GM23338 (cell line): ENCODE measurements around the gene JOSD1. TPM values are rescaled to one million over a fixed set of nuclear protein-coding genes. Genes with fewer than 3 reads are reported as not detected.

Experiments
- ATAC-seq: fragments of 200-7000 bp; cut with Tn5 transposase; 3 replicates; pipeline ENCODE4 v1.9.1; 2020
- DNase-seq: peaks from one replicate; pipeline ENCODE4 v3.0.0-alpha.2; 2015; ENCODE audit warnings: low spot score
- H2AFZ ChIP-seq: fragments of 200-600 bp; sonication (generic); 2 replicates; pipeline ENCODE4 v1.8.0; 2016; ENCODE audit warnings: antibody characterized with exemption, mild to moderate bottlenecking, moderate library complexity
- H3F3A ChIP-seq: fragments of 200-600 bp; sonication (generic); replicated peaks from 2 replicates; pipeline ENCODE4 v1.8.0; 2017; ENCODE audit warnings: antibody characterized with exemption, mixed run types, low read depth
- H3K27ac ChIP-seq: fragments of 200-600 bp; sonication (generic); 2 replicates; pipeline ENCODE4 v1.6.1; 2016; ENCODE audit warnings: low read depth
- H3K27me3 ChIP-seq: fragments of 200-600 bp; sonication (generic); 2 replicates; pipeline ENCODE4 v1.8.0; 2016; ENCODE audit warnings: mild to moderate bottlenecking, mixed run types, moderate library complexity; ENCODE audit not compliant: insufficient read depth
- H3K36me3 ChIP-seq: fragments of 200-600 bp; sonication (generic); 2 replicates; pipeline ENCODE4 v1.8.0; 2016; ENCODE audit warnings: mild to moderate bottlenecking; ENCODE audit not compliant: insufficient read depth
- H3K4me1 ChIP-seq: fragments of 200-600 bp; sonication (generic); 2 replicates; pipeline ENCODE4 v1.8.0; 2016; ENCODE audit warnings: mild to moderate bottlenecking, moderate library complexity; ENCODE audit not compliant: insufficient read depth
- H3K4me2 ChIP-seq: fragments of 200-600 bp; sonication (generic); 2 replicates; pipeline ENCODE4 v1.7.1; 2017; ENCODE audit warnings: mixed run types
- H3K4me3 ChIP-seq: fragments of 200-600 bp; sonication (generic); 2 replicates; pipeline ENCODE4 v1.6.1; 2016; ENCODE audit warnings: mixed run types
- H3K79me2 ChIP-seq: fragments of 200-600 bp; sonication (generic); replicated peaks from 2 replicates; pipeline ENCODE4 v1.8.0; 2017; ENCODE audit warnings: mild to moderate bottlenecking; ENCODE audit not compliant: insufficient read depth
- H3K9me2 ChIP-seq: fragments of 200-600 bp; sonication (generic); 2 replicates; pipeline ENCODE4 v1.8.0; 2017; ENCODE audit not compliant: insufficient read depth
- H4K20me1 ChIP-seq: fragments of 200-600 bp; sonication (generic); replicated peaks from 2 replicates; pipeline ENCODE4 v1.8.0; 2017; ENCODE audit warnings: mild to moderate bottlenecking; ENCODE audit not compliant: insufficient read depth
- H3K27ac Mint-ChIP-seq: 2 replicates; pipeline ENCODE4 v1.8.0; 2020; ENCODE audit warnings: inconsistent platforms, mild to moderate bottlenecking, moderate library complexity, mixed read lengths
- H3K27me3 Mint-ChIP-seq: 3 replicates; pipeline ENCODE4 v1.8.0; 2022; ENCODE audit warnings: low read depth, mild to moderate bottlenecking, moderate library complexity, mixed read lengths, inconsistent platforms; ENCODE audit not compliant: insufficient read depth, poor library complexity
- H3K36me3 Mint-ChIP-seq: 3 replicates; pipeline ENCODE4 v1.8.0; 2021; ENCODE audit warnings: low read depth, mild to moderate bottlenecking, inconsistent platforms, moderate library complexity, mixed read lengths
- H3K4me1 Mint-ChIP-seq: 3 replicates; pipeline ENCODE4 v1.8.0; 2020; ENCODE audit warnings: mild to moderate bottlenecking, inconsistent platforms, mixed read lengths
- H3K4me3 Mint-ChIP-seq: 3 replicates; pipeline ENCODE4 v1.8.0; 2021; ENCODE audit warnings: moderate library complexity, mild to moderate bottlenecking, inconsistent platforms, mixed read lengths
- H3K9me3 Mint-ChIP-seq: 3 replicates; pipeline ENCODE4 v1.8.0; 2020; ENCODE audit warnings: moderate library complexity, mild to moderate bottlenecking, inconsistent platforms, mixed read lengths
- CTCF ChIP-seq, 2 experiments: fragments of 200-600 bp in 1 of 2; sonication (generic) in 1 of 2; conservative IDR thresholded peaks; 2 replicates each; pipeline versions ENCODE4 v1.5.1 to v1.6.1; 2016 to 2017; ENCODE audit warnings: antibody characterized with exemption in 2 of 2, low read depth in 2 of 2, mild to moderate bottlenecking in 2 of 2, moderate library complexity in 1 of 2
- EZH2phosphoT487 ChIP-seq: fragments of 200-600 bp; sonication (generic); IDR thresholded peaks from one replicate; pipeline ENCODE4 v1.8.1; 2018; ENCODE audit warnings: antibody characterized with exemption; ENCODE audit not compliant: unreplicated experiment
- JUNB ChIP-seq: IDR thresholded peaks from one replicate; pipeline ENCODE4 v1.6.1; 2016; ENCODE audit warnings: antibody characterized with exemption; ENCODE audit not compliant: unreplicated experiment
- NANOG ChIP-seq: IDR thresholded peaks from 2 replicates; pipeline ENCODE4 v1.6.1; 2016; ENCODE audit warnings: antibody characterized with exemption, borderline replicate concordance
- POLR2AphosphoS5 ChIP-seq: IDR thresholded peaks from 2 replicates; pipeline ENCODE4 v1.6.1; 2016; ENCODE audit warnings: antibody characterized with exemption, low read depth
- STAT1 ChIP-seq: IDR thresholded peaks from one replicate; pipeline ENCODE4 v1.6.1; 2016; ENCODE audit warnings: antibody characterized with exemption; ENCODE audit not compliant: unreplicated experiment
- ZNF114 ChIP-seq: fragments of 250-450 bp; sonication (Bioruptor Pico); IDR thresholded peaks from 2 replicates; pipeline ENCODE4 v1.5.0; 2020; ENCODE audit warnings: mild to moderate bottlenecking, moderate library complexity
- polyA plus RNA-seq: library from polyadenylated mRNA; unstranded; fragments of >200 nt; fragmentation: Nextera tagmentation; extraction: Ambion mirVana; gene quantifications from 2 replicates; pipeline ENCODE4 v1.2.1, GENCODE V29; 2016
- total RNA-seq: library from RNA; depleted of rRNA; stranded (reverse); fragments of >200 nt; shearing (Covaris generic); gene quantifications from 2 replicates; pipeline ENCODE4 v1.2.3, GENCODE V29; 2014
- TF ChIP-seq, protein P1 (sequence below): fragments of 250-450 bp; sonication (Bioruptor Pico); IDR thresholded peaks from 2 replicates; pipeline ENCODE4 v1.5.0; 2020; ENCODE audit warnings: mild to moderate bottlenecking, moderate library complexity

Gene JOSD1
- total and polyA plus RNA-seq, 2 experiments from 2014 or later: 4.6 to 19.7 TPM

GRCh38 chr22:38653741-38654140 is 47.0 kb downstream of the JOSD1 start:
- Histone ChIP-seq H4K20me1 (no peaks in the 10 kb centered on the region; the same call in 1 of the 2 replicates), H3K27me3 (no peaks in the 10 kb centered on the region), H3K4me3 (no peak overlapping the region), H3F3A (no peaks in the 10 kb centered on the region), H3K79me2 (0 out of 2 replicates have a peak, but pooled peaks cover 4% of the 10 kb centered on the region), H3K9me2 (no peaks in the 10 kb centered on the region), H3K4me1 (peaks cover 5% of the 10 kb centered on the region), H3K36me3 (no peaks in the 10 kb centered on the region), H2AFZ (no peak overlapping the region), H3K4me2 (no peak overlapping the region), H3K27ac (no peak overlapping the region)
- no peak for ATAC-seq
- peaks cover 24% of the 10 kb centered on the region for H3K36me3 Mint-ChIP-seq
- DNase-seq: no peak
- H3K4me1 Mint-ChIP-seq: peaks cover 8% of the 10 kb centered on the region
- TF ChIP-seq STAT1 (no peak), CTCF (conservative IDR thresholded peaks at IDR 0.05; ENCODE audit: low read depth in 2 of 2) (no peak), POLR2AphosphoS5 (no peak), JUNB (no peak), ZNF114 (CRISPR knock-in tag) (no peak), EZH2phosphoT487 (no peak), NANOG (no peak)
- TF ChIP-seq, protein P1, sequence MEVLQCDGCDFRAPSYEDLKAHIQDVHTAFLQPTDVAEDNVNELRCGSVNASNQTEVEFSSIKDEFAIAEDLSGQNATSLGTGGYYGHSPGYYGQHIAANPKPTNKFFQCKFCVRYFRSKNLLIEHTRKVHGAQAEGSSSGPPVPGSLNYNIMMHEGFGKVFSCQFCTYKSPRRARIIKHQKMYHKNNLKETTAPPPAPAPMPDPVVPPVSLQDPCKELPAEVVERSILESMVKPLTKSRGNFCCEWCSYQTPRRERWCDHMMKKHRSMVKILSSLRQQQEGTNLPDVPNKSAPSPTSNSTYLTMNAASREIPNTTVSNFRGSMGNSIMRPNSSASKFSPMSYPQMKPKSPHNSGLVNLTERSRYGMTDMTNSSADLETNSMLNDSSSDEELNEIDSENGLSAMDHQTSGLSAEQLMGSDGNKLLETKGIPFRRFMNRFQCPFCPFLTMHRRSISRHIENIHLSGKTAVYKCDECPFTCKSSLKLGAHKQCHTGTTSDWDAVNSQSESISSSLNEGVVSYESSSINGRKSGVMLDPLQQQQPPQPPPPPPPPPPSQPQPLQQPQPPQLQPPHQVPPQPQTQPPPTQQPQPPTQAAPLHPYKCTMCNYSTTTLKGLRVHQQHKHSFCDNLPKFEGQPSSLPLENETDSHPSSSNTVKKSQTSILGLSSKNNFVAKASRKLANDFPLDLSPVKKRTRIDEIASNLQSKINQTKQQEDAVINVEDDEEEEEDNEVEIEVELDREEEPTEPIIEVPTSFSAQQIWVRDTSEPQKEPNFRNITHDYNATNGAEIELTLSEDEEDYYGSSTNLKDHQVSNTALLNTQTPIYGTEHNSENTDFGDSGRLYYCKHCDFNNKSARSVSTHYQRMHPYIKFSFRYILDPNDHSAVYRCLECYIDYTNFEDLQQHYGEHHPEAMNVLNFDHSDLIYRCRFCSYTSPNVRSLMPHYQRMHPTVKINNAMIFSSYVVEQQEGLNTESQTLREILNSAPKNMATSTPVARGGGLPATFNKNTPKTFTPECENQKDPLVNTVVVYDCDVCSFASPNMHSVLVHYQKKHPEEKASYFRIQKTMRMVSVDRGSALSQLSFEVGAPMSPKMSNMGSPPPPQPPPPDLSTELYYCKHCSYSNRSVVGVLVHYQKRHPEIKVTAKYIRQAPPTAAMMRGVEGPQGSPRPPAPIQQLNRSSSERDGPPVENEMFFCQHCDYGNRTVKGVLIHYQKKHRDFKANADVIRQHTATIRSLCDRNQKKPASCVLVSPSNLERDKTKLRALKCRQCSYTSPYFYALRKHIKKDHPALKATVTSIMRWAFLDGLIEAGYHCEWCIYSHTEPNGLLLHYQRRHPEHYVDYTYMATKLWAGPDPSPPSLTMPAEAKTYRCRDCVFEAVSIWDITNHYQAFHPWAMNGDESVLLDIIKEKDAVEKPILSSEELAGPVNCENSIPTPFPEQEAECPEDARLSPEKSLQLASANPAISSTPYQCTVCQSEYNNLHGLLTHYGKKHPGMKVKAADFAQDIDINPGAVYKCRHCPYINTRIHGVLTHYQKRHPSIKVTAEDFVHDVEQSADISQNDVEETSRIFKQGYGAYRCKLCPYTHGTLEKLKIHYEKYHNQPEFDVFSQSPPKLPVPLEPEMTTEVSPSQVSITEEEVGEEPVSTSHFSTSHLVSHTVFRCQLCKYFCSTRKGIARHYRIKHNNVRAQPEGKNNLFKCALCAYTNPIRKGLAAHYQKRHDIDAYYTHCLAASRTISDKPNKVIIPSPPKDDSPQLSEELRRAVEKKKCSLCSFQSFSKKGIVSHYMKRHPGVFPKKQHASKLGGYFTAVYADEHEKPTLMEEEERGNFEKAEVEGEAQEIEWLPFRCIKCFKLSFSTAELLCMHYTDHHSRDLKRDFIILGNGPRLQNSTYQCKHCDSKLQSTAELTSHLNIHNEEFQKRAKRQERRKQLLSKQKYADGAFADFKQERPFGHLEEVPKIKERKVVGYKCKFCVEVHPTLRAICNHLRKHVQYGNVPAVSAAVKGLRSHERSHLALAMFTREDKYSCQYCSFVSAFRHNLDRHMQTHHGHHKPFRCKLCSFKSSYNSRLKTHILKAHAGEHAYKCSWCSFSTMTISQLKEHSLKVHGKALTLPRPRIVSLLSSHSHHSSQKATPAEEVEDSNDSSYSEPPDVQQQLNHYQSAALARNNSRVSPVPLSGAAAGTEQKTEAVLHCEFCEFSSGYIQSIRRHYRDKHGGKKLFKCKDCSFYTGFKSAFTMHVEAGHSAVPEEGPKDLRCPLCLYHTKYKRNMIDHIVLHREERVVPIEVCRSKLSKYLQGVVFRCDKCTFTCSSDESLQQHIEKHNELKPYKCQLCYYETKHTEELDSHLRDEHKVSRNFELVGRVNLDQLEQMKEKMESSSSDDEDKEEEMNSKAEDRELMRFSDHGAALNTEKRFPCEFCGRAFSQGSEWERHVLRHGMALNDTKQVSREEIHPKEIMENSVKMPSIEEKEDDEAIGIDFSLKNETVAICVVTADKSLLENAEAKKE: no peak
- H3K9me3 Mint-ChIP-seq: peaks cover 8% of the 10 kb centered on the region; the same call in 2 of the 3 replicates
- peaks cover 5% of the 10 kb centered on the region for H3K27me3 Mint-ChIP-seq
- no peak overlapping the region for H3K27ac Mint-ChIP-seq
- no peak overlapping the region; the same call in 2 of the 3 replicates for H3K4me3 Mint-ChIP-seq
